ENCODE data around the gene HSD17B11. TPM values are rescaled to one million over a fixed set of nuclear protein-coding genes. Genes with fewer than 3 reads are reported as not detected.
"Not testable (repeated sequence)": the region's sequence is repeated elsewhere in the genome, so short reads cannot be mapped to it uniquely, and the experiment has no call there.

HSD17B11 gene
- total RNA-seq, 1 experiment from 2014 or later = 47.4 TPM

DNA sequence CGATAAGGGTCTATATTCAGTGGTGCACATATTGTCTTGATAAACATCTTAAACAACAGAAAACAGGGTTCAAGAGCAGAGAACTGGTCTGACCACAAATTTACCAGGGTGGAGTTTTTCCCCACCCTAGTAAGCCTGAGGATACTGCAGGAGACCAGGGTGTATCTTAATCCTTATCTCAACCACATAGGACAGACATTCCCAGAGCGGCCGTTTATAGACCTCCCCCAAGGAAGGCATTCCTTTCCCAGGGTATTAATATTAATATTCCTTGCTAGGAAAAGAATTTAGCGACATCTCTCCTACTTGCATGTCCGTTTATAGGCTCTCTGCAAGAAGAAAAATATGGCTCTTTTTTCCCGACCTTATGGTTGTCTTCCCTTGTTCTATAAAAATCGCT, 97.1 kb downstream of the HSD17B11 start:
- H4K20me1 ChIP-seq (ENCODE audit: insufficient read depth); intact Hi-C loops (cut with micrococcal nuclease); H3K36me3 ChIP-seq (ENCODE audit: control insufficient read depth in 1 of 2, insufficient read depth in 2 of 2, low read length in 2 of 2); ATAC-seq; BruUV-seq (replicated peaks); H3K4me3 ChIP-seq (replicated peaks in 1 of 2; ENCODE audit: low read depth in 1 of 2, low read length in 2 of 2); H3K27ac ChIP-seq (ENCODE audit: low read depth, low read length); DNase-seq (ENCODE audit: low read depth, low spot score); RAD21 ChIA-PET (ENCODE audit: low non-redundant PET in 1 of 2, low total read pairs in 2 of 2, uncharacterized antibody in 2 of 2, unreplicated experiment in 2 of 2); H3K4me1 ChIP-seq (ENCODE audit: control insufficient read depth in 1 of 2, insufficient read depth in 2 of 2, low read length in 2 of 2); H3K4me2 ChIP-seq (ENCODE audit: low read length); H3K9me2 ChIP-seq (ENCODE audit: insufficient read depth); H3K9ac ChIP-seq (ENCODE audit: low read length); H3K27me3 ChIP-seq (ENCODE audit: insufficient read depth, low read length); POLR2A ChIA-PET; H3K79me2 ChIP-seq (ENCODE audit: insufficient read depth, low read length); CTCF ChIA-PET; H3K9me3 ChIP-seq (ENCODE audit: control insufficient read depth in 1 of 2, insufficient read depth in 1 of 2, low read depth in 1 of 2, low read length in 2 of 2); H2AFZ ChIP-seq (ENCODE audit: low read depth, low read length, poor library complexity, severe bottlenecking): not testable (repeated sequence)

DNA sequence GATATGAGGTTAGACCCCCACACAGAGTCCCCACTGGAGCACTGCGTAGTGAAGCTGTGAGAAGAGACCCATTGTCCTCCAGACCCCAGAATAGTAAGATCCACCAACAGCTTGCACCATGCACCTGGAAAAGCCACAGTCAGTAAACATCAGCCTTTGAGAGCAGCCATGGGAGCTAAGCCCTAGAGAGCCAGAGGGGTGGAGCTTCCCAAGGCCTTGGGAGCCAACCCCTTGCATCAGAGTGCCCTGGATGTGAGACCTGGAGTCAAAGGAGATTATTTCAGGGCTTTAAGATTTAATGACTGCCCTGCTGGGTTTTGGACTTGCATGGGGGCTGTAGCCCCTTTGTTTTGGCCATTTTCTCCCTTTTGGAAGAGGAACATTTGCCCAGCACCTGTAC, 104.0 kb downstream of the HSD17B11 start:
- intact Hi-C loops (cut with micrococcal nuclease) = no loop called here
- Histone ChIP-seq H3K27me3 (ENCODE audit: insufficient read depth, low read length) (no peaks in the 10 kb centered on the region), H3K27ac (ENCODE audit: low read depth, low read length) (no peak overlapping the region), H3K4me2 (ENCODE audit: low read length) (no peak overlapping the region), H3K4me3 (replicated peaks in 1 of 2; ENCODE audit: low read depth in 1 of 2, low read length in 2 of 2) (no peak overlapping the region), H3K9me3 (ENCODE audit: control insufficient read depth in 1 of 2, insufficient read depth in 1 of 2, low read depth in 1 of 2, low read length in 2 of 2) (no peaks in the 10 kb centered on the region; a peak in 2 of 4 replicates), H3K36me3 (ENCODE audit: control insufficient read depth in 1 of 2, insufficient read depth in 2 of 2, low read length in 2 of 2) (no peaks in the 10 kb centered on the region), H4K20me1 (ENCODE audit: insufficient read depth) (no peaks in the 10 kb centered on the region), H3K4me1 (ENCODE audit: control insufficient read depth in 1 of 2, insufficient read depth in 2 of 2, low read length in 2 of 2) (no peaks in the 10 kb centered on the region), H3K79me2 (ENCODE audit: insufficient read depth, low read length) (no peaks in the 10 kb centered on the region), H3K9me2 (ENCODE audit: insufficient read depth) (no peaks in the 10 kb centered on the region; the same call in 1 of the 2 replicates), H2AFZ (ENCODE audit: low read depth, low read length, poor library complexity, severe bottlenecking) (no peak overlapping the region), H3K9ac (ENCODE audit: low read length) (no peak overlapping the region)
- BruUV-seq (replicated peaks) = no TSS peak
- no peak for ATAC-seq
- ChIA-PET RAD21 (ENCODE audit: low non-redundant PET in 1 of 2, low total read pairs in 2 of 2, uncharacterized antibody in 2 of 2, unreplicated experiment in 2 of 2) (no interaction called here), POLR2A (no interaction called here), CTCF (no interaction called here)
- no peak for DNase-seq (ENCODE audit: low read depth, low spot score)
- TF ChIP-seq, protein P1, sequence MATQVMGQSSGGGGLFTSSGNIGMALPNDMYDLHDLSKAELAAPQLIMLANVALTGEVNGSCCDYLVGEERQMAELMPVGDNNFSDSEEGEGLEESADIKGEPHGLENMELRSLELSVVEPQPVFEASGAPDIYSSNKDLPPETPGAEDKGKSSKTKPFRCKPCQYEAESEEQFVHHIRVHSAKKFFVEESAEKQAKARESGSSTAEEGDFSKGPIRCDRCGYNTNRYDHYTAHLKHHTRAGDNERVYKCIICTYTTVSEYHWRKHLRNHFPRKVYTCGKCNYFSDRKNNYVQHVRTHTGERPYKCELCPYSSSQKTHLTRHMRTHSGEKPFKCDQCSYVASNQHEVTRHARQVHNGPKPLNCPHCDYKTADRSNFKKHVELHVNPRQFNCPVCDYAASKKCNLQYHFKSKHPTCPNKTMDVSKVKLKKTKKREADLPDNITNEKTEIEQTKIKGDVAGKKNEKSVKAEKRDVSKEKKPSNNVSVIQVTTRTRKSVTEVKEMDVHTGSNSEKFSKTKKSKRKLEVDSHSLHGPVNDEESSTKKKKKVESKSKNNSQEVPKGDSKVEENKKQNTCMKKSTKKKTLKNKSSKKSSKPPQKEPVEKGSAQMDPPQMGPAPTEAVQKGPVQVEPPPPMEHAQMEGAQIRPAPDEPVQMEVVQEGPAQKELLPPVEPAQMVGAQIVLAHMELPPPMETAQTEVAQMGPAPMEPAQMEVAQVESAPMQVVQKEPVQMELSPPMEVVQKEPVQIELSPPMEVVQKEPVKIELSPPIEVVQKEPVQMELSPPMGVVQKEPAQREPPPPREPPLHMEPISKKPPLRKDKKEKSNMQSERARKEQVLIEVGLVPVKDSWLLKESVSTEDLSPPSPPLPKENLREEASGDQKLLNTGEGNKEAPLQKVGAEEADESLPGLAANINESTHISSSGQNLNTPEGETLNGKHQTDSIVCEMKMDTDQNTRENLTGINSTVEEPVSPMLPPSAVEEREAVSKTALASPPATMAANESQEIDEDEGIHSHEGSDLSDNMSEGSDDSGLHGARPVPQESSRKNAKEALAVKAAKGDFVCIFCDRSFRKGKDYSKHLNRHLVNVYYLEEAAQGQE (IDR thresholded peaks at IDR 0.05; ENCODE audit: low read depth) = no peak
- no peak for TF ChIP-seq CBX3 (IDR thresholded peaks at IDR 0.05; ENCODE audit: low read depth)
- no peak for TF ChIP-seq YY1 (IDR thresholded peaks at IDR 0.05; ENCODE audit: extremely low read depth, insufficient replicate concordance, low read depth, low read length)
- no peak for TF ChIP-seq CEBPB (IDR thresholded peaks at IDR 0.05; ENCODE audit: low read depth)
- no peak for TF ChIP-seq ELF1 (IDR thresholded peaks at IDR 0.05; ENCODE audit: borderline replicate concordance, low read depth)
- TF ChIP-seq, protein P2, sequence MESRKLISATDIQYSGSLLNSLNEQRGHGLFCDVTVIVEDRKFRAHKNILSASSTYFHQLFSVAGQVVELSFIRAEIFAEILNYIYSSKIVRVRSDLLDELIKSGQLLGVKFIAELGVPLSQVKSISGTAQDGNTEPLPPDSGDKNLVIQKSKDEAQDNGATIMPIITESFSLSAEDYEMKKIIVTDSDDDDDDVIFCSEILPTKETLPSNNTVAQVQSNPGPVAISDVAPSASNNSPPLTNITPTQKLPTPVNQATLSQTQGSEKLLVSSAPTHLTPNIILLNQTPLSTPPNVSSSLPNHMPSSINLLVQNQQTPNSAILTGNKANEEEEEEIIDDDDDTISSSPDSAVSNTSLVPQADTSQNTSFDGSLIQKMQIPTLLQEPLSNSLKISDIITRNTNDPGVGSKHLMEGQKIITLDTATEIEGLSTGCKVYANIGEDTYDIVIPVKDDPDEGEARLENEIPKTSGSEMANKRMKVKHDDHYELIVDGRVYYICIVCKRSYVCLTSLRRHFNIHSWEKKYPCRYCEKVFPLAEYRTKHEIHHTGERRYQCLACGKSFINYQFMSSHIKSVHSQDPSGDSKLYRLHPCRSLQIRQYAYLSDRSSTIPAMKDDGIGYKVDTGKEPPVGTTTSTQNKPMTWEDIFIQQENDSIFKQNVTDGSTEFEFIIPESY (IDR thresholded peaks at IDR 0.05; ENCODE audit: extremely low read depth, insufficient replicate concordance, low read length) = no peak
- TF ChIP-seq SIN3A (IDR thresholded peaks at IDR 0.05; ENCODE audit: low read depth) = no peak
- TF ChIP-seq EZH2 (IDR thresholded peaks at IDR 0.05) = no peak
- TF ChIP-seq, protein P3, sequence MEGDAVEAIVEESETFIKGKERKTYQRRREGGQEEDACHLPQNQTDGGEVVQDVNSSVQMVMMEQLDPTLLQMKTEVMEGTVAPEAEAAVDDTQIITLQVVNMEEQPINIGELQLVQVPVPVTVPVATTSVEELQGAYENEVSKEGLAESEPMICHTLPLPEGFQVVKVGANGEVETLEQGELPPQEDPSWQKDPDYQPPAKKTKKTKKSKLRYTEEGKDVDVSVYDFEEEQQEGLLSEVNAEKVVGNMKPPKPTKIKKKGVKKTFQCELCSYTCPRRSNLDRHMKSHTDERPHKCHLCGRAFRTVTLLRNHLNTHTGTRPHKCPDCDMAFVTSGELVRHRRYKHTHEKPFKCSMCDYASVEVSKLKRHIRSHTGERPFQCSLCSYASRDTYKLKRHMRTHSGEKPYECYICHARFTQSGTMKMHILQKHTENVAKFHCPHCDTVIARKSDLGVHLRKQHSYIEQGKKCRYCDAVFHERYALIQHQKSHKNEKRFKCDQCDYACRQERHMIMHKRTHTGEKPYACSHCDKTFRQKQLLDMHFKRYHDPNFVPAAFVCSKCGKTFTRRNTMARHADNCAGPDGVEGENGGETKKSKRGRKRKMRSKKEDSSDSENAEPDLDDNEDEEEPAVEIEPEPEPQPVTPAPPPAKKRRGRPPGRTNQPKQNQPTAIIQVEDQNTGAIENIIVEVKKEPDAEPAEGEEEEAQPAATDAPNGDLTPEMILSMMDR (IDR thresholded peaks at IDR 0.05 in 2 of 3, conservative IDR thresholded peaks at IDR 0.05 in 1 of 3; ENCODE audit: borderline replicate concordance in 1 of 3, insufficient read depth in 1 of 3, low read depth in 2 of 3, low read length in 2 of 3) = no peak
- TF ChIP-seq ZFX (IDR thresholded peaks at IDR 0.05) = no peak
- no peak for TF ChIP-seq POLR2AphosphoS5 (IDR thresholded peaks at IDR 0.05; ENCODE audit: low read depth, low read length)
- no peak for TF ChIP-seq RAD21 (IDR thresholded peaks at IDR 0.05; ENCODE audit: low read depth)
- TF ChIP-seq EZH2phosphoT487 (IDR thresholded peaks at IDR 0.05; ENCODE audit: borderline replicate concordance) = no peak
- TF ChIP-seq EGR1 (IDR thresholded peaks at IDR 0.05; ENCODE audit: low read depth) = no peak
